Esophagus squamous epithelium (tissue), 5 donors: ENCODE measurements around the gene PARD3. TPM values are rescaled to one million over a fixed set of nuclear protein-coding genes. Genes with fewer than 3 reads are reported as not detected.

Experiments
- DNase-seq: peaks from one replicate; lab custom pipeline; 2025; lab: John Stamatoyannopoulos, UW
- H3K27ac ChIP-seq, 4 donors: fragments of 200-600 bp; sonication (generic); one replicate each; pipeline ENCODE4 v1.5.1; 2016 to 2019; ENCODE audit warnings: mild to moderate bottlenecking in 1 of 4
- H3K27me3 ChIP-seq, 4 donors: fragments of 200-600 bp; sonication (generic); 1 replicate in 3 of 4; 2 replicates in 1 of 4; pipeline versions ENCODE4 v1.5.1 to v1.6.0; 2017 to 2021; ENCODE audit warnings: antibody characterized with exemption in 1 of 4
- H3K36me3 ChIP-seq, 3 donors: fragments of 200-600 bp; sonication (generic); one replicate each; pipeline ENCODE4 v1.5.1; 2016 to 2019
- H3K4me1 ChIP-seq, 3 donors: fragments of 200-600 bp; sonication (generic); one replicate each; pipeline ENCODE4 v1.5.1; 2017 to 2019
- H3K4me3 ChIP-seq, 4 donors: fragments of 200-600 bp; sonication (generic); 1 replicate in 3 of 4; 2 replicates in 1 of 4; pipeline ENCODE4 v1.5.1; 2016 to 2019; ENCODE audit warnings: mild to moderate bottlenecking in 2 of 4, moderate library complexity in 1 of 4
- H3K9me3 ChIP-seq, 3 donors: fragments of 200-600 bp; sonication (generic); one replicate each; pipeline ENCODE4 v1.5.1; 2016 to 2019
- POLR2A ChIP-seq, 4 donors: fragments of 450-650 bp; IDR thresholded peaks; one replicate each; pipeline ENCODE4 v1.6.1; 2017; ENCODE audit warnings: antibody characterized with exemption in 4 of 4, mild to moderate bottlenecking in 4 of 4, moderate library complexity in 3 of 4
- WGBS, 2 donors: methylation state at CpG; one replicate each; pipeline ENCODE4 v1.1.5; 2018; 5-methylcytosine and 5-hydroxymethylcytosine counted together
- intact Hi-C: fragments of 100-400 bp; cut with DNase I; formaldehyde crosslinking; loops from one replicate; pipeline ENCODE4 v1.15.0; 2022
- total RNA-seq, 4 donors: library from RNA; depleted of rRNA; stranded (reverse); fragments of >200 nt; gene quantifications; one replicate each; pipeline ENCODE4 v1.1.0, GENCODE V29; 2016
- TF ChIP-seq, protein P1 (sequence below), 6 experiments: fragments of 450-650 bp in 4 of 6; fragments of 200-600 bp in 2 of 6; sonication (generic) in 2 of 6; IDR thresholded peaks; one replicate each; pipeline ENCODE4 v1.5.1; 2016 to 2019; ENCODE audit warnings: antibody characterized with exemption in 6 of 6, mild to moderate bottlenecking in 4 of 6, moderate library complexity in 4 of 6
- donor health status: DM: yes; HTN: yes; CAD: no.

PARD3 gene
- total RNA-seq, 4 donors from 2014 or later: 57.3 to 114 (median 81.7) TPM

DNA sequence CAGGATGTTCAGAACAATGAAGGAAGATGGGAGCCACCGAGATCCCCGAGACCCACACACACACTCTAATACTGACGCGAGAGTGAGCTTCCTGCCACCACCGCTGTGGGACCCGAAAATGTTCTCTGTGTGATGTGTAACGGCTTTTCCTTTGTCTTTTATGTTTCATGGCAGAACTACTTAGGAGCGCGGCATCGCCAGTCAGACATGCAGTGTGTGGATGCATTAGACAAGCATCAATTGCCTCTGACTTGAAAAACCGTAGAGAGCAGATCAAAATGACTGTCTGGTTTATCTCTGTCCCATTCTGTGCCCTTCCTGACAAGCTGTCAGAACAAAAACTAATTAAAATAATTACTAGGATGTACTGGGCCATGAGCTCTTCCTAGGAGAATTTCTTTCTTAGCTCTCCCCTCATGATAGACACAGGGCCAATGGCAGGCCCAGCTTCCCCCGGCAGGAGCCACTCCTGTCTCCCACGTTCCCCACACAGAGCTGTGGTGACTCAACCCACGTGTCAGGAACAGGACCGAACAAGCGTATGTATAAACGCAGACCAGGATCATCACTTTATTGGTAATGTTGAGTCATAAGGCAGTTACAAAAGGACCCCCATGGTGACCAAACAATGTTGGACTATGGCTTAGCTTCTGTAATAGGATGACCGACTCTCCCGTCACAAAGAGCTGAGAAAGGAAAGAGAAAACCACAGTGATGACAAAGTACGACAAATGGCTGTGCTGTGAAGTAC lies 705.0 kb downstream of the PARD3 start:
- 66 to 75% methylated on average over 19 to 20 of the region's 20 CpGs for WGBS, 2 donors
- peaks cover 0 to 21% (median 0%) of the 10 kb centered on the region in 3 donors for H3K36me3 ChIP-seq
- no peaks in the 10 kb centered on the region for H3K27me3 ChIP-seq
- intact Hi-C loops: no loop called here
- no peak overlapping the region for H3K4me3 ChIP-seq
- TF ChIP-seq, protein P1, sequence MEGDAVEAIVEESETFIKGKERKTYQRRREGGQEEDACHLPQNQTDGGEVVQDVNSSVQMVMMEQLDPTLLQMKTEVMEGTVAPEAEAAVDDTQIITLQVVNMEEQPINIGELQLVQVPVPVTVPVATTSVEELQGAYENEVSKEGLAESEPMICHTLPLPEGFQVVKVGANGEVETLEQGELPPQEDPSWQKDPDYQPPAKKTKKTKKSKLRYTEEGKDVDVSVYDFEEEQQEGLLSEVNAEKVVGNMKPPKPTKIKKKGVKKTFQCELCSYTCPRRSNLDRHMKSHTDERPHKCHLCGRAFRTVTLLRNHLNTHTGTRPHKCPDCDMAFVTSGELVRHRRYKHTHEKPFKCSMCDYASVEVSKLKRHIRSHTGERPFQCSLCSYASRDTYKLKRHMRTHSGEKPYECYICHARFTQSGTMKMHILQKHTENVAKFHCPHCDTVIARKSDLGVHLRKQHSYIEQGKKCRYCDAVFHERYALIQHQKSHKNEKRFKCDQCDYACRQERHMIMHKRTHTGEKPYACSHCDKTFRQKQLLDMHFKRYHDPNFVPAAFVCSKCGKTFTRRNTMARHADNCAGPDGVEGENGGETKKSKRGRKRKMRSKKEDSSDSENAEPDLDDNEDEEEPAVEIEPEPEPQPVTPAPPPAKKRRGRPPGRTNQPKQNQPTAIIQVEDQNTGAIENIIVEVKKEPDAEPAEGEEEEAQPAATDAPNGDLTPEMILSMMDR (IDR thresholded peaks at IDR 0.05): peak in 1 of 6 experiments; percentile 10
- TF ChIP-seq POLR2A (IDR thresholded peaks at IDR 0.05): no peak
- H3K27ac ChIP-seq: no peak overlapping the region
- no peaks in the 10 kb centered on the region for H3K9me3 ChIP-seq
- H3K4me1 ChIP-seq: peaks cover 0 to 13% (median 0%) of the 10 kb centered on the region in 3 donors
- DNase-seq: no peak

- Histone ChIP-seq H3K4me1 (peaks cover 0 to 19% (median 4%) of the 10 kb centered on the region in 3 donors), H3K9me3 (no peaks in the 10 kb centered on the region), H3K27ac (no peak overlapping the region), H3K4me3 (no peak overlapping the region), H3K27me3 (no peaks in the 10 kb centered on the region), H3K36me3 (peaks cover 0 to 21% (median 0%) of the 10 kb centered on the region in 3 donors)
- TF ChIP-seq, protein P1 (IDR thresholded peaks at IDR 0.05): no peak
- no peak for TF ChIP-seq POLR2A (IDR thresholded peaks at IDR 0.05)
- 61 to 63% methylated on average over 7 of the region's 7 CpGs for WGBS, 2 donors
- DNase-seq: no peak
- intact Hi-C loops: no loop called here
Observed at GRCh38 chr10:34109495-34109894, 705.6 kb downstream of the PARD3 start.

GRCh38 chr10:34107626-34108516 lies 707.2 kb downstream of the PARD3 start:
- intact Hi-C loops: no loop called here
- WGBS, 2 donors: 86 to 88% methylated on average over 13 to 16 of the region's 17 CpGs
- TF ChIP-seq POLR2A (IDR thresholded peaks at IDR 0.05): no peak
- TF ChIP-seq, protein P1 (IDR thresholded peaks at IDR 0.05): no peak
- Histone ChIP-seq H3K36me3 (peaks cover 0 to 21% (median 0%) of the 10 kb centered on the region in 3 donors), H3K27me3 (no peaks in the 10 kb centered on the region), H3K4me3 (no peak overlapping the region), H3K9me3 (no peaks in the 10 kb centered on the region), H3K4me1 (peaks cover 0 to 30% (median 4%) of the 10 kb centered on the region in 3 donors), H3K27ac (no peak overlapping the region)
- no peak for DNase-seq

DNA sequence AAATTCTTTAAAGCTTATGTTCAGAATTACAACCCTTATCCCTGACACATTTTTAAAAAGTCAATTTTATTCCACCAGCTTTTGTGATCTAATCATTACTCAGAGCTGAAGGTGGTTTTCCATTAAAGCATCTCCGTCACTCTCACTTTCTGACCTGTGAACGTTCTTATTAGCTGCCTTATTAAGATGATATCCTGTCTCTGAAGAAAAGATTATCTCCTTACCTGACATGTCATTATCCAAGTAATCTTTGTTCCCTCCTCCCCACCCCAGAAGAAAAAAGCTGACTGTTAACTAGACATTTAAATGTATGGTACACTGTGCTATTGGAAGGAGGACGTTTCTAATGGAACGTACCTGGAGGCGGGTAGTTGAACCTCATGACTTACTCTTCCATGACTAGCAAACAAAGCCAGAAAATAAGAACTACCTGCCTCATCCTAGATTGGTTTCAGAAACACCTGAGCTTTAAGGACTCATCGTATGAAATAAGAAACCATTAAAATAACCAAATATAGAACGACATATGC lies 708.7 kb downstream of the PARD3 start:
- H3K9me3 ChIP-seq: no peaks in the 10 kb centered on the region
- intact Hi-C loops: no loop called here

More for the DNA sequence above, 708.7 kb downstream of the PARD3 start:
- H3K4me1 ChIP-seq: peaks cover 10 to 42% (median 16%) of the 10 kb centered on the region in 3 donors
- WGBS, 2 donors: 75% methylated on average over 7 of the region's 7 CpGs
- peaks cover 0 to 18% (median 0%) of the 10 kb centered on the region in 3 donors for H3K36me3 ChIP-seq
- DNase-seq: no peak
- H3K4me3 ChIP-seq: no peak overlapping the region
- H3K27ac ChIP-seq: no peak overlapping the region
- no peak for TF ChIP-seq POLR2A (IDR thresholded peaks at IDR 0.05)
- TF ChIP-seq, protein P1 (IDR thresholded peaks at IDR 0.05): no peak
- no peaks in the 10 kb centered on the region for H3K27me3 ChIP-seq
